Upper lobe of right lung (tissue), 1 donor: ENCODE results near the gene TMEM187. TPM values are rescaled to one million over a fixed set of nuclear protein-coding genes. Genes with fewer than 3 reads are reported as not detected.

Experiments
- ATAC-seq: fragments of 200-7000 bp; cut with Tn5 transposase; one replicate; pipeline ENCODE4 v1.9.1; 2020; ENCODE audit warnings: mild to moderate bottlenecking, moderate library complexity
- DNase-seq: peaks from one replicate; pipeline ENCODE4 v3.0.0-alpha.2; 2020
- H3K27ac ChIP-seq: fragments of 200-600 bp; one replicate; pipeline ENCODE4 v1.8.0; 2022
- H3K27me3 ChIP-seq: fragments of 200-600 bp; one replicate; pipeline ENCODE4 v1.8.0; 2022; ENCODE audit warnings: mild to moderate bottlenecking
- H3K36me3 ChIP-seq: fragments of 200-600 bp; one replicate; pipeline ENCODE4 v1.8.0; 2022
- H3K4me1 ChIP-seq: fragments of 200-600 bp; one replicate; pipeline ENCODE4 v1.8.0; 2022
- H3K4me3 ChIP-seq: fragments of 200-600 bp; one replicate; pipeline ENCODE4 v1.8.0; 2022; ENCODE audit warnings: mild to moderate bottlenecking
- H3K9me3 ChIP-seq: fragments of 200-600 bp; one replicate; pipeline ENCODE4 v1.8.0; 2022
- CTCF ChIP-seq: fragments of 200-600 bp; IDR thresholded peaks from one replicate; pipeline ENCODE4 v1.8.0; 2022; ENCODE audit warnings: antibody characterized with exemption
- intact Hi-C: fragments of 100-400 bp; cut with DNase I; formaldehyde crosslinking; loops from one replicate; pipeline ENCODE4 v1.11.0; 2022
- total RNA-seq: library from RNA; stranded (reverse); fragmentation: NEBNext Ultra II Directional; extraction: Animal tissue kit (Norgen Biotek cat#: 25700); gene quantifications from one replicate; pipeline ENCODE4 v1.2.1, GENCODE V29; 2021
- donor health status: DM: no; HTN: yes; CAD: no; lungs with severe emphysema.

The TMEM187 gene
- total RNA-seq, 1 donor from 2014 or later, result 9.0 TPM

GRCh38 chrX:153995504-153995903 lies 22.9 kb downstream of the TMEM187 start:
- intact Hi-C loops, result no loop called here
- ATAC-seq (no peak), DNase-seq (no peak)
- no peak for TF ChIP-seq CTCF
- Histone ChIP-seq H3K27me3 (no peaks in the 10 kb centered on the region), H3K9me3 (no peaks in the 10 kb centered on the region), H3K4me1 (no peaks in the 10 kb centered on the region), H3K4me3 (no peak overlapping the region), H3K27ac (no peak overlapping the region), H3K36me3 (no peaks in the 10 kb centered on the region)

GRCh38 chrX:153999359-154000037 lies 26.9 kb downstream of the TMEM187 start:
- DNase-seq (no peak), ATAC-seq (no peak)
- no peak overlapping the region for H3K27ac ChIP-seq
- H3K36me3 ChIP-seq, result no peaks in the 10 kb centered on the region
- no peaks in the 10 kb centered on the region for H3K9me3 ChIP-seq
- intact Hi-C loops, result no loop called here
- H3K4me1 ChIP-seq, result no peaks in the 10 kb centered on the region
- H3K4me3 ChIP-seq, result peak overlapping the region; percentile 3
- no peak for TF ChIP-seq CTCF
- H3K27me3 ChIP-seq, result no peaks in the 10 kb centered on the region

GRCh38 chrX:154000051-154000450 lies 27.5 kb downstream of the TMEM187 start:
- no peak overlapping the region for H3K27ac ChIP-seq
- no peaks in the 10 kb centered on the region for H3K36me3 ChIP-seq
- TF ChIP-seq CTCF, result no peak
- intact Hi-C loops, result no loop called here
- peak overlapping the region; percentile 3 for H3K4me3 ChIP-seq
- no peaks in the 10 kb centered on the region for H3K27me3 ChIP-seq
- DNase-seq (no peak), ATAC-seq (peak; percentile 80)
- no peaks in the 10 kb centered on the region for H3K4me1 ChIP-seq
- H3K9me3 ChIP-seq, result no peaks in the 10 kb centered on the region

GRCh38 chrX:154002215-154002719 lies 29.7 kb downstream of the TMEM187 start:
- intact Hi-C loops, result no loop called here
- DNase-seq, result peak; percentile 73
- H3K4me3 ChIP-seq, result no peak overlapping the region
- no peaks in the 10 kb centered on the region for H3K4me1 ChIP-seq
- TF ChIP-seq CTCF, result no peak
- H3K27me3 ChIP-seq, result no peaks in the 10 kb centered on the region
- ATAC-seq, result peak; percentile 91
- no peaks in the 10 kb centered on the region for H3K9me3 ChIP-seq
- H3K36me3 ChIP-seq, result no peaks in the 10 kb centered on the region
- peak overlapping the region; percentile 66 for H3K27ac ChIP-seq

- ATAC-seq, result no peak
- no peak for DNase-seq
- H3K27ac ChIP-seq, result no peak overlapping the region
- no peaks in the 10 kb centered on the region for H3K4me1 ChIP-seq
- no peaks in the 10 kb centered on the region for H3K27me3 ChIP-seq
- no peak overlapping the region for H3K4me3 ChIP-seq
- H3K9me3 ChIP-seq, result no peaks in the 10 kb centered on the region
- no peak for TF ChIP-seq CTCF
- intact Hi-C loops, result no loop called here
- no peaks in the 10 kb centered on the region for H3K36me3 ChIP-seq
Measured at GRCh38 chrX:154004315-154004714, 31.8 kb downstream of the TMEM187 start.
